K562 (cell line): ENCODE results near the gene PTPRM. TPM values are rescaled to one million over a fixed set of nuclear protein-coding genes. Genes with fewer than 3 reads are reported as not detected.

Experiments used
- ATAC-seq: fragments of 200-7000 bp; cut with Tn5 transposase; 3 replicates; pipeline ENCODE4 v1.9.1; 2020; ENCODE audit warnings: moderate library complexity
- BruUV-seq: library from RNA; stranded (reverse); fragments of 400-500 nt; replicated peaks from 2 replicates; lab custom pipeline; 2021; lab: Mats Ljungman, UMichigan
- CTCF ChIA-PET: fragments of 300-600 bp; formaldehyde crosslinking; extraction: SDS; loops from one replicate; lab custom pipeline; 2021; ENCODE audit warnings: low intra/inter-chr PET ratio; lab: Yijun Ruan, JAX
- POLR2A ChIA-PET: fragments of 300-600, 350-650 bp; sonication (Branson Sonifier 250); formaldehyde crosslinking; extraction: SDS; loops from one replicate; lab custom pipeline; 2021; ENCODE audit warnings: antibody characterized with exemption, inconsistent platforms; lab: Yijun Ruan, JAX
- DNase-seq, 4 experiments: peaks; one replicate each; pipeline versions ENCODE4 v3.0.0 to v3.0.0-alpha.2; 2011 to 2018; ENCODE audit warnings: low spot score in 3 of 4, mixed read lengths in 3 of 4; ENCODE audit errors: extremely low read depth in 1 of 4
- FAIRE-seq: peaks from 2 replicates; lab custom pipeline; 2011; peaks lifted over from hg19 to GRCh38; lab: Jason Lieb, UNC
- H2AFZ ChIP-seq: 2 replicates; pipeline ENCODE4 v1.6.0; 2011; ENCODE audit warnings: low read depth, low read length, control low read depth, inconsistent platforms
- H3K27ac ChIP-seq: fragments of 200-600 bp; 3 replicates; pipeline ENCODE4 v1.8.0; 2011; ENCODE audit warnings: low read depth, mild to moderate bottlenecking, control low read depth, inconsistent platforms, low read length, moderate library complexity, mixed read lengths; ENCODE audit errors: extremely low read depth
- H3K27me3 ChIP-seq, 2 experiments: fragments of 300-600 bp in 1 of 2; 2 replicates in 1 of 2; 3 replicates in 1 of 2; pipeline versions ENCODE4 v1.6.0 to v1.8.0; 2011; ENCODE audit warnings: inconsistent platforms in 2 of 2, low read length in 2 of 2, mild to moderate bottlenecking in 1 of 2, mixed read lengths in 1 of 2, moderate library complexity in 1 of 2; ENCODE audit not compliant: control insufficient read depth in 2 of 2, insufficient read depth in 2 of 2
- H3K36me3 ChIP-seq: fragments of 300-600 bp; 3 replicates; pipeline ENCODE4 v1.8.0; 2011; ENCODE audit warnings: mild to moderate bottlenecking, low read length, inconsistent platforms; ENCODE audit not compliant: control insufficient read depth, insufficient read depth
- H3K4me1 ChIP-seq, 2 experiments: fragments of 200-600 bp in 1 of 2; replicated peaks in 1 of 2; 2 replicates in 1 of 2; 3 replicates in 1 of 2; pipeline versions ENCODE4 v1.5.1 to v1.8.0; 2011; ENCODE audit warnings: inconsistent platforms in 2 of 2, low read length in 2 of 2, mild to moderate bottlenecking in 1 of 2, mixed read lengths in 1 of 2, moderate library complexity in 1 of 2; ENCODE audit not compliant: control insufficient read depth in 2 of 2, insufficient read depth in 2 of 2
- H3K4me2 ChIP-seq: 2 replicates; pipeline ENCODE4 v1.6.1; 2011; ENCODE audit warnings: low read length, control low read depth, inconsistent platforms, mixed read lengths; ENCODE audit not compliant: insufficient read depth
- H3K4me3 ChIP-seq: fragments of 200-600 bp; sonication (generic), shearing (Covaris generic); 2 replicates; pipeline ENCODE4 v1.5.1; 2016; ENCODE audit warnings: control low read depth, inconsistent platforms
- H3K79me2 ChIP-seq: fragments of 200-600 bp; 3 replicates; pipeline ENCODE4 v1.8.0; 2011; ENCODE audit warnings: low read length, inconsistent platforms; ENCODE audit not compliant: control insufficient read depth, insufficient read depth
- H3K9ac ChIP-seq, 2 experiments: 2 replicates each; pipeline versions ENCODE4 v1.6.0 to v1.6.1; 2011; ENCODE audit warnings: low read depth in 2 of 2, low read length in 2 of 2, control low read depth in 1 of 2, inconsistent platforms in 1 of 2, mild to moderate bottlenecking in 1 of 2, mixed read lengths in 1 of 2; ENCODE audit not compliant: insufficient read depth in 1 of 2
- H3K9me1 ChIP-seq: one replicate; pipeline ENCODE4 v1.6.0; 2011; ENCODE audit warnings: inconsistent platforms, mild to moderate bottlenecking, low read length, moderate library complexity; ENCODE audit not compliant: control insufficient read depth, insufficient read depth
- H3K9me3 ChIP-seq: replicated peaks from 2 replicates; pipeline ENCODE4 v1.5.1; 2011; ENCODE audit warnings: low read depth, low read length, inconsistent platforms; ENCODE audit not compliant: control insufficient read depth, insufficient read depth
- H4K20me1 ChIP-seq: replicated peaks from 2 replicates; pipeline ENCODE4 v1.6.1; 2011; ENCODE audit warnings: low read length, inconsistent platforms, mixed read lengths; ENCODE audit not compliant: control insufficient read depth, insufficient read depth
- ATF4 ChIP-seq: fragments of 450-650 bp; formaldehyde crosslinking; IDR thresholded peaks from 2 replicates; pipeline ENCODE4 v1.4.0; 2022; ENCODE audit warnings: mild to moderate bottlenecking, moderate library complexity
- BCL6 ChIP-seq: fragments of 250-450 bp; sonication (Bioruptor Pico); IDR thresholded peaks from 2 replicates; pipeline ENCODE4 v1.4.0; 2020
- FOXJ3 ChIP-seq: sonication (generic); formaldehyde crosslinking; IDR thresholded peaks from 2 replicates; pipeline ENCODE4 v1.4.0; 2020; ENCODE audit warnings: mild to moderate bottlenecking, missing genetic modification reagents
- HOXB6 ChIP-seq: fragments of 250-450 bp; sonication (Bioruptor Pico); IDR thresholded peaks from 2 replicates; pipeline ENCODE4 v1.5.1; 2022; ENCODE audit warnings: mild to moderate bottlenecking, borderline replicate concordance
- MCM2 ChIP-seq: fragments of 450-650 bp; IDR thresholded peaks from 2 replicates; pipeline ENCODE4 v1.6.1; 2017; ENCODE audit warnings: low read depth, mild to moderate bottlenecking
- MYBL2 ChIP-seq, 2 experiments: fragments of 450-650 bp in 1 of 2; sonication (generic) in 1 of 2; formaldehyde crosslinking in 1 of 2; IDR thresholded peaks; 2 replicates each; pipeline versions ENCODE4 v1.6.1 to v1.8.1; 2017 to 2022; ENCODE audit warnings: borderline replicate concordance in 1 of 2, inconsistent platforms in 1 of 2, low read depth in 1 of 2, mild to moderate bottlenecking in 1 of 2, missing genetic modification reagents in 1 of 2, moderate library complexity in 1 of 2
- NR3C1 ChIP-seq: sonication (generic); formaldehyde crosslinking; IDR thresholded peaks from 2 replicates; pipeline ENCODE4 v1.8.1; 2022; ENCODE audit warnings: missing genetic modification reagents
- ZBTB17 ChIP-seq: fragments of 450-650 bp; formaldehyde crosslinking; IDR thresholded peaks from 2 replicates; pipeline ENCODE4 v1.4.0; 2020; ENCODE audit warnings: mild to moderate bottlenecking
- ZNF57 ChIP-seq: fragments of 450-650 bp; formaldehyde crosslinking; IDR thresholded peaks from 2 replicates; pipeline ENCODE4 v1.4.0; 2020; ENCODE audit warnings: mild to moderate bottlenecking, moderate library complexity
- ZNF76 ChIP-seq: fragments of 250-450 bp; sonication (Bioruptor Pico); IDR thresholded peaks from 2 replicates; pipeline ENCODE4 v1.4.0; 2020; ENCODE audit warnings: mild to moderate bottlenecking, moderate library complexity, borderline replicate concordance
- WGBS: fragments of 100-300 bp; shearing (Covaris generic); methylation state at CpG from one replicate; pipeline ENCODE4 v1.1.6; 2016; ENCODE audit warnings: low coverage, mixed read lengths; ENCODE audit not compliant: insufficient coverage; ENCODE audit errors: missing lambda C conversion rate; 5-methylcytosine and 5-hydroxymethylcytosine counted together
- in situ Hi-C: fragments of 300-500 bp; cut with MboI; formaldehyde crosslinking; loops from 4 replicates; pipeline ENCODE4 v1.15.0; 2018; ENCODE audit warnings: inconsistent platforms, mixed read lengths
- intact Hi-C: fragments of 100-400 bp; cut with micrococcal nuclease; formaldehyde crosslinking; loops from 2 replicates; pipeline ENCODE4 v1.14.2; 2022
- polyA plus RNA-seq, 8 experiments: library from polyadenylated mRNA; depleted of rRNA in 4 of 8; stranded (reverse) in 5 of 8; unstranded in 3 of 8; fragments of >200 nt; fragmentation: Nextera tagmentation in 2 of 8; fragmentation: Illumina TruSeq in 1 of 8; extraction: Ambion mirVana in 2 of 8; extraction: Trizol in 1 of 8; gene quantifications; 2 replicates each; pipeline versions ENCODE4 v1.2.1 to v1.2.3, GENCODE V29; 2011 to 2014; ENCODE audit warnings: inconsistent platforms in 1 of 8, missing spikeins in 1 of 8
- total RNA-seq, 7 experiments: library from RNA; depleted of rRNA in 6 of 7; stranded (reverse); fragments of >200 nt in 6 of 7; fragmentation: Illumina TruSeq in 2 of 7; extraction: Trizol in 2 of 7; gene quantifications; 2 replicates each; pipeline versions ENCODE4 v1.2.1 to v1.2.3, GENCODE V29; 2011 to 2021; ENCODE audit warnings: low replicate concordance in 1 of 7
- TF ChIP-seq, protein P1 (sequence below): sonication (generic); formaldehyde crosslinking; IDR thresholded peaks from 2 replicates; pipeline ENCODE4 v1.8.0; 2022; ENCODE audit warnings: mild to moderate bottlenecking, missing genetic modification reagents

The PTPRM gene
- total and polyA plus RNA-seq, 9 of the 15 experiments (the other 6 are each of a cell fraction or from before 2014, with no cell fraction given), result 0.03 to 0.16 (median 0.08) TPM; not detected in 3

GRCh38 chr18:7914834-7915670, 347.9 kb downstream of the PTPRM start:
- H3K9me1 ChIP-seq, result no peaks in the 10 kb centered on the region
- no peak overlapping the region for H3K4me2 ChIP-seq
- no peaks in the 10 kb centered on the region for H3K79me2 ChIP-seq
- no peak for FAIRE-seq
- intact Hi-C loops (no loop called here), in situ Hi-C loops (no loop called here)
- DNase-seq, result no peak
- no peaks in the 10 kb centered on the region for H4K20me1 ChIP-seq
- no peak for ATAC-seq
- H3K9me3 ChIP-seq, result no peaks in the 10 kb centered on the region
- no peak overlapping the region for H2AFZ ChIP-seq
- no TSS peak for BruUV-seq
- H3K9ac ChIP-seq, result no peak overlapping the region
- ChIA-PET POLR2A (no interaction called here), CTCF (no interaction called here)
- H3K27ac ChIP-seq, result no peak overlapping the region
- no peak overlapping the region for H3K4me3 ChIP-seq
- H3K27me3 ChIP-seq, result no peaks in the 10 kb centered on the region
- TF ChIP-seq, protein P1, sequence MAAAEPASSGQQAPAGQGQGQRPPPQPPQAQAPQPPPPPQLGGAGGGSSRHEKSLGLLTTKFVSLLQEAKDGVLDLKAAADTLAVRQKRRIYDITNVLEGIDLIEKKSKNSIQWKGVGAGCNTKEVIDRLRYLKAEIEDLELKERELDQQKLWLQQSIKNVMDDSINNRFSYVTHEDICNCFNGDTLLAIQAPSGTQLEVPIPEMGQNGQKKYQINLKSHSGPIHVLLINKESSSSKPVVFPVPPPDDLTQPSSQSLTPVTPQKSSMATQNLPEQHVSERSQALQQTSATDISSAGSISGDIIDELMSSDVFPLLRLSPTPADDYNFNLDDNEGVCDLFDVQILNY (CRISPR knock-in tag), result no peak
- no peak for TF ChIP-seq ZNF76 (CRISPR knock-in tag)
- no peaks in the 10 kb centered on the region for H3K4me1 ChIP-seq
- WGBS, result under 1% methylated on average over 5 of the region's 5 CpGs
- no peaks in the 10 kb centered on the region for H3K36me3 ChIP-seq

DNA sequence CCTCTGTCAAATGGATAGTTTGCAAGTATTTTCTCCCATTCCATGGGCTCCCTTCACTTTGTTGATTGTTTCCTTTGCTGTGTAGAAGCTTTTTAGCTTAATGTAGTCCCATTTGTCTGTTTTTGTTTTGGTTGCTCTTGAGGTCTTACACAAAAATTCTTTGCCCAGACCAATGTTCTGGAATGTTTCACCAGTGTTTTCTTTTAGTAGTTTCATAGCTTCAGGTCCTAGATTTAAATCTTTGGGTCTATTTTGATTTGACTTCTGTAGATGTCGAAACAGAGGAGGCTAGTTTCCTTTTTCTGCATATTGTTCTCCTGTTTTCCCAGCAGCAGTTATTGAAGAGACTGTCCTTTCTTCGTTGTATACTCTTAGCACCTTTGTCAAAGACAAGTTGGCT, 351.6 kb downstream of the PTPRM start:
- Histone ChIP-seq H3K9ac (no peak overlapping the region), H3K27ac (no peak overlapping the region), H3K4me1 (no peaks in the 10 kb centered on the region), H3K9me3 (no peaks in the 10 kb centered on the region), H3K27me3 (no peaks in the 10 kb centered on the region), H3K4me2 (no peak overlapping the region), H2AFZ (no peak overlapping the region), H3K79me2 (no peaks in the 10 kb centered on the region), H3K4me3 (no peak overlapping the region), H3K36me3 (no peaks in the 10 kb centered on the region), H3K9me1 (no peaks in the 10 kb centered on the region), H4K20me1 (no peaks in the 10 kb centered on the region)
- BruUV-seq, result no TSS peak
- intact Hi-C loops, result no loop called here
- POLR2A ChIA-PET, result no interaction called here
- in situ Hi-C loops, result no loop called here
- CTCF ChIA-PET, result no interaction called here
- ATAC-seq, result no peak
- 2% methylated on average over 2 of the region's 2 CpGs for WGBS
- FAIRE-seq, result no peak
- no peak for DNase-seq
- TF ChIP-seq FOXJ3 (CRISPR knock-in tag) (no peak), ATF4 (no peak), MCM2 (no peak), ZBTB17 (no peak), ZNF57 (CRISPR knock-in tag) (no peak), NR3C1 (CRISPR knock-in tag) (no peak), BCL6 (no peak), MYBL2 (IDR thresholded peaks at IDR 0.05; ENCODE audit: low read depth) (no peak), MYBL2 (CRISPR knock-in tag; IDR thresholded peaks at IDR 0.05; ENCODE audit: borderline replicate concordance) (no peak), HOXB6 (CRISPR knock-in tag) (no peak)
